Dedifferentiated amniotic fluid mesenchymal stem cell (primary cell): Measurements from ENCODE around the gene TCTN1.
"Not testable (repeated sequence)": the region's sequence is repeated elsewhere in the genome, so short reads cannot be mapped to it uniquely, and the experiment has no call there.

Experiments used
- DNase-seq: peaks from one replicate; pipeline ENCODE4 v3.0.0-alpha.2; 2016; ENCODE audit errors: extremely low spot score

Gene TCTN1

DNA sequence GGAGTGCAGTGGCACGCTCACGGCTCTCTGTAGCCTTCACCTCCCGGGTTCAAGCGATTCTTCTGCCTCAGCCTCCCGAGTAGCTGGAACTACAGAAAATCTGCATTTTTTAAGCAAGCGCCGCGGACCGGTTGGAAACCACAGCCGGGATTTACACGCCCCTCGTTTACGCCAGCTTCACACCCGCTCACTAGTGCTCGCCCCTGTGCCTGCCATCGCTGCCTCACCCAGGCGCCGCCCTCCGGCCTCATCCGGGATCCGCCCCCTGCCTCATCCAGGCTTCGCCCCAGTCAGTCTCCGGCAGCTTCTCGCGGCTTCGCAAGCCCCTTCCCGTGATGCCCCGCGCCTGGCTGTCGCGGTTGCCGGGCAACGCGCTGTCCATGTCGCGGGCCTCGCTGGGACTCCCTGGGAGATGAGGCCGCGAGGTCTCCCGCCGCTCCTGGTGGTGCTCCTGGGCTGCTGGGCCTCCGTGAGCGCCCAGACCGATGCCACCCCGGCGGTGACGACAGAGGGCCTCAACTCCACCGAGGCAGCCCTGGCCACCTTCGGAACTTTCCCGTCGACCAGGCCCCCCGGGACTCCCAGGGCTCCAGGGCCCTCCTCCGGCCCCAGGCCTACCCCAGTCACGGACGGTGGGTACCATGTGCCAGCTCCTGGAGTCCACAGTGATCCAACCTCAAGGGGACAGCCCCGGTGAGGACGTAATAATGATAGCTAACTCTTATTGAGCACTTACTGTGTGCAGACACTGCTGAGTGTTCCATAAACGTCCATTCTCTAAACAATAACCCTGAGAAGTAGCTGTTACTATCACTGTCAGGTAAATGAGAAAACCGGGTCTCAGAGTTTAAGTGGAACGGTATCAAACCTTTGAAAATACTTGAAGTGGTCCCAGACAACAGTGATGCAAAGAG, at the start of gene TCTN1:
TSS of gene TCTN1 (plus strand) at position 359 of the 914 bp plus-strand sequence. CDS start at position 413, 54 bp downstream.
- peak; percentile 95 for DNase-seq

DNA sequence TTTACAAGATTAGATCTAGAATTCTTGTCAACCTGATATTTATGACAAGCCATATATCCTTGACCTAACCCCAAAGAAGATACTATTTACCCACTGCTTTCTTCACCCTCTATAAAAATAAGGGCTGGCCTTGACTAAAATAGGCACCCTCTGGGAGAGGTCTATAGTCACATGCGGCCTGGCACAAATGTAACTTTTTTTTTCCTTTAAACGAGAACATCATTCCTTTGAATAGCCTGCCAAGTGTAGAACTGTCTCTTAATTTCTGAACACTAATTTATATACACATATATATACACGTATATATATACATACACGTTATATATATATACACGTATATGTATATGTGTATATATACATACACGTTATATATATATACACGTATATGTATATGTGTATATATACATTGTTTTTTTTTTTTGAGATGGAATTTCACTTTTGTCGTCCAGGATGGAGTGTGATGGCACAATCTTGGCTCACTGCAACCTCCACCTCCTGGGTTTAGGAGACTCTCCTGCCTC, 49.4 kb upstream of the TCTN1 start:
- DNase-seq = no peak

- no peak for DNase-seq
Measured at GRCh38 chr12:110565894-110566871, 47.7 kb upstream of the TCTN1 start.

- no peak for DNase-seq
Measured at GRCh38 chr12:110566993-110567392, 46.9 kb upstream of the TCTN1 start.

DNA sequence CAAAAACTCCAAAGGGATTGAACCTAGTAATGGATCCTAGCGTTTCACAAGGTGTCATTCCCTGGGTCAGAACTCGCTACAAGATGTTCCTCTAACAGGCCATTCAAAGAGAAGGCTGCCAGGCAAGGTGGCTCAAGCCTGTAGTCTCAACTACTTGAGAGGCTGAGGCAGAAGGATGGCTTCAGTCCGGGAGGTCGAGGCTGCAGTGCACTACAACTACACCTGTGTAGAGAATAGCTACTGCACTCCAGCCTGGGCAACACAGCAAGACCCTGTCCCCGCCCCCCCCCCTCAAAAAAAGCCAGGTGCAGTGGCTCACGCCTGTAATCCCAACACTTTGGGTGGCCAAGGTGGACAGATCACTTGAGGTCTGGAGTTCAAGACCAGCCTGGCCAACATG, 45.2 kb upstream of the TCTN1 start:
- no peak for DNase-seq

DNA sequence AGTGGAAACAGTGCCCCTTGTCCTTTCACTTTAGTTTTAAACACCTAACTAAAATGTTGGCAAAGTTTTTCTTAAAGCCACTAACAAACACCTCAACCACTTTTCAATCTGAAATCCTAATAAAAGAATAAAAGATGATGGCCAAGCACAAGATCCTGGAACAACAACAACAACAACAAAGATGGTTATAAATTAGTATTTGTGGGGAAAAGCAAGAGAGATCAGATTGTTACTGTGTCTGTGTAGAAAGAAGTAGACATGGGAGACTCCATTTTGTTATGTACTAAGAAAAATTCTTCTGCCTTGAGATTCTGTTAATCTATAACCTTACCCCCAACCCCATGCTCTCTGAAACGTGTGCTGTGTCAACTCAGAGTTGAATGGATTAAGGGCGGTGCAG, 44.1 kb upstream of the TCTN1 start:
- not testable (repeated sequence) for DNase-seq

GRCh38 chr12:110570798-110571197, 43.1 kb upstream of the TCTN1 start:
- not testable (repeated sequence) for DNase-seq

GRCh38 chr12:110574044-110574443, 39.9 kb upstream of the TCTN1 start:
- no peak for DNase-seq

- not testable (repeated sequence) for DNase-seq
Measured at GRCh38 chr12:110574717-110575230, 39.2 kb upstream of the TCTN1 start.

DNA sequence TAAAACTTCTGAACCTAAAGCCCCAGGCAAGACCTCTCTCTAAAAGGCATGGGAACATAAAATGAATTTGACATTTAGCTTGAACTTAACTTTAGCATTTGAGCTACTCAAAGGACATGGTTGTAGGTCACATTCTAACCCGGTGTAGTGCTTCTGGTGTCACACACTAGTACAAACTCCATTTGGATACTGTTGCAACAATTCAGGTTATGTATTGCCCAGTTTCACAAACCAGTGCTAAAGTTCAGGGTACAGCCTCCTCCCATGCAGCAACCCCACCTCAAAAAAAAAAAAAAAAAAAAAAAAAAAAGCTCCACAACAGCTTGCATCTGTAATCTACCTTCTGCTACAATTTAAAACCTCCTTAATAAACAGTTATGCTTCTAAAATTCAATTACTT, 38.6 kb upstream of the TCTN1 start:
- DNase-seq = no peak

DNA sequence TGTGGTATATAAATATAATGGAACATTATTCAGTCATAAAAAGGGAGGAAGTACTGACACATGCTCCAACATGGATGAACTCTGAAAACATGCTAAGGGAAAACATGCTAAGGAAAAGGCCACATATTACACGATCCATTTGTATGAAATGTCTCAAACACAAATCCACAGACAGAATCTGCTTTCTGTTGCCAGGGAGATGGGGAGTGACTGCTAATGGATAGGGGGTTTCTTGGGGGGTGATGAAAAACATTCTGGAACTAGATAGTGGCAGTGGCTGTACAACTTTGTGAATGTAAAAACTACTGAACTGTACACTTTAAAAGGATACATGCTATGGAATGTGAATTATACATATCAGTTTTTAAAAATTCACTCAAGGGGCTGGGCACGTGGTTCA, 37.4 kb upstream of the TCTN1 start:
- no peak for DNase-seq

GRCh38 chr12:110577864-110578693, 35.9 kb upstream of the TCTN1 start:
- DNase-seq = peak; percentile 79

DNA sequence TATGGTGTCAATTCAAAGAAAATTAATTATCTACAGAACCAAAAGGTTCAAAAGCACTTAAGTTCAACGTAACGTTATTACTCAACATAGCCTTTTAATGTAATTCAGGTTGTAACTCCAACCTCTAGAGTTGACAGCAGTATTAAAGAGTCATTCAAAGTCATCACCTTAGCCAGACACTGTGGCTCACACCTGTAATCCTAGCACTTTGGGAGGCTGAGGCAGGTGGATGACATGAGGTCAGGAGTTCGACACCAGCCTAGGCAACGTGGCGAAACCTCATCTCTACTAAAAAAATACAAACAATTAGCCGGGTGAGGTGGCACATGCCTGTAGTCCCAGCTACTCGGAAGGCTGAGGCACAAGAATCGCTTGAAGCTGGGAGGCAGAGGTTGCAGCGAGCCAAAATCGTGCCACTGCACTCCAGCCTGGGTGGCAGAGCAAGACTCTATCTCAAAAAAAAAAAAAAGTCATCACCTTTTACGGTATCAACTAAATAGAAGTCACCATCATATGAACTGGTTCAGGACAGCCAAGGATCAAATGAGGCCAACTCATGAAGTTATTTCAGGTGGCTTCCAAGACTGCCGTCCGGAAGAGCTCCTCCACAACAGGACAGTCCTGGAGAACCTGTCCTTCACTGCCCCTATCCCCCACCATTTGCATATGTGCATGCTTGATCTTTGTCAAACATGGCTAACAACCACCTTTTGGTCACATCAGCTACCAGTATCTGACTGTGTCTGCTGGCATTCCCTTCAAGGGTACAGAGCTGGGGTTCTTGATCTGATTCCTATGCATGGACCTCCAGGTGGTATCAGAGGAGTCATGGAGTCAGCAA, 35.0 kb upstream of the TCTN1 start:
- DNase-seq = no peak

GRCh38 chr12:110579535-110580253, 34.2 kb upstream of the TCTN1 start:
- no peak for DNase-seq

GRCh38 chr12:110581931-110582275, 32.0 kb upstream of the TCTN1 start:
- DNase-seq = no peak

DNA sequence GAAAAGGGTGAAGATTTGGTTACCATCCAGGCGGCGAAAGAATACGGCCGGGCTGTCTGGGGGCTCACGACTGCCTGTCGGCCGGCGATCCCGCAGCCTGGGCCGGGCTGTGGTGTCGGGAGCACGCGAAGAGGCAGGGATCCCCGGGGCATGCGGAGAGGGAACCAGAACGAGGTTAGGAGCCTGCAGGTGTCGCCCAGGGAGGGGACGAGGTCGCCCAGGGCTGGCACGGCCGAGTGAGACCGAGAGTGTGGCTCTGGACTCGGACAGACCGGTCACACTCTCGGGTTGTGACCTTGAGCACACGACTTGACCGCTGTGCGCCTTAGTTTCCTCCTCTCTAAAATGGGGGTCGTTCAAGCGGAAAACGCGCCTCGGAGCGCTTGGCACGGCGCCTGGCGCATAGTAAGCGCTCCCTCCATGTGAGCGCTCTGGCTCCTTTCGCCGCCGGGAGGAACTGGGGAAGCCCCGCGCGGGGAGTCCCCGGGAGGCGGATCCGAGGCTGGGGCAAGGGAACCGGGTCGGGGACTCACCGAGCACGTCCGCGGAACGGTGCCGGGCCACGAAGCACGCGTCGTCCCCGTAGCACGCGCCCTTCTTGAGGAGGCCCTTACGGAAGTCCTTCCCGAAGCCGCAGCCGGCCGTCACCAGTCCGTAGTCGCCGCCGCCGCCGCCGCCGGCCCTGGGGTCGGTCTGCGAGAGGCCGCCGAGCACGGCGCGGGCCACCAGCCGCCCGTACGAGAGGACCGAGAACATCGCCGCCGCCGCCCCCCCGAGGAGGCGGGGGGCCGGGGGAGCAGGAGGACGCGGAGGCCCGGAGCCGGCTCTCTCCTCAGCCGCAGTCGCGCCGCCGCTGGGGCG, 31.4 kb upstream of the TCTN1 start:
- no peak for DNase-seq

GRCh38 chr12:110583137-110584059, 30.5 kb upstream of the TCTN1 start, which contains the start of gene PPTC7:
Gene PPTC7 (minus strand): TSS chr12:110583318. CDS start chr12:110583031, 287 bp downstream.
- peak; percentile 97 for DNase-seq
